SU-DHL-6 (cell line): ENCODE data around the gene CANT1.

ENCODE experiments used
- H2AFZ ChIP-seq: fragments of 200-600 bp; sonication (generic); 2 replicates; pipeline ENCODE4 v1.6.1; 2014; ENCODE audit warnings: low read depth, mild to moderate bottlenecking, moderate library complexity, mixed read lengths, antibody characterized with exemption, low read length; ENCODE audit not compliant: severe bottlenecking
- H3F3A ChIP-seq: fragments of 200-600 bp; shearing (Covaris generic); 2 replicates; pipeline ENCODE4 v1.6.0; 2016; ENCODE audit warnings: antibody characterized with exemption, mild to moderate bottlenecking; ENCODE audit not compliant: insufficient read depth
- H3K27ac ChIP-seq: fragments of 200-600 bp; sonication (generic); 2 replicates; pipeline ENCODE4 v1.5.1; 2016; ENCODE audit warnings: low read depth, mild to moderate bottlenecking, low read length, moderate library complexity, mixed read lengths
- H3K27me3 ChIP-seq: fragments of 200-600 bp; sonication (generic), shearing (Covaris generic); 2 replicates; pipeline ENCODE4 v1.6.0; 2014; ENCODE audit warnings: mild to moderate bottlenecking, low read length
- H3K36me3 ChIP-seq: fragments of 200-600 bp; sonication (generic); 2 replicates; pipeline ENCODE4 v1.6.1; 2014; ENCODE audit warnings: mild to moderate bottlenecking, low read length, mixed read lengths
- H3K4me2 ChIP-seq: fragments of 300-600, 200-600 bp; shearing (Covaris generic), sonication (generic); 2 replicates; pipeline ENCODE4 v1.6.0; 2014; ENCODE audit warnings: low read length, low read depth, mild to moderate bottlenecking; ENCODE audit not compliant: poor library complexity, severe bottlenecking
- H3K4me3 ChIP-seq: fragments of 200-600 bp; sonication (generic); 2 replicates; pipeline ENCODE4 v1.5.1; 2014; ENCODE audit warnings: antibody characterized with exemption, low read length, mild to moderate bottlenecking, mixed read lengths; ENCODE audit not compliant: insufficient read depth, poor library complexity, severe bottlenecking
- H3K79me2 ChIP-seq: fragments of 200-600 bp; sonication (generic); 2 replicates; pipeline ENCODE4 v1.6.1; 2014; ENCODE audit warnings: mild to moderate bottlenecking, low read length, moderate library complexity; ENCODE audit not compliant: insufficient read depth
- H3K9ac ChIP-seq: fragments of 200-600 bp; sonication (generic); 2 replicates; pipeline ENCODE4 v1.7.0; 2014; ENCODE audit warnings: mild to moderate bottlenecking, low read length
- H3K9me2 ChIP-seq: fragments of 200-600 bp; sonication (generic); replicated peaks from 2 replicates; pipeline ENCODE4 v1.6.1; 2014; ENCODE audit warnings: low read length; ENCODE audit not compliant: insufficient read depth
- H3K9me3 ChIP-seq: fragments of 200-600 bp; sonication (generic); 2 replicates; pipeline ENCODE4 v1.6.1; 2014; ENCODE audit warnings: low read length, mixed read lengths; ENCODE audit not compliant: insufficient read depth
- H4K20me1 ChIP-seq: fragments of 200-600 bp; sonication (generic); 2 replicates; pipeline ENCODE4 v1.6.1; 2014; ENCODE audit warnings: low read depth, mild to moderate bottlenecking, antibody characterized with exemption, low read length, moderate library complexity, mixed read lengths
- CTCF ChIP-seq: fragments of 200-600 bp; sonication (generic); IDR thresholded peaks from one replicate; pipeline ENCODE4 v1.5.1; 2017; ENCODE audit warnings: antibody characterized with exemption, mild to moderate bottlenecking, low read length, moderate library complexity; ENCODE audit not compliant: insufficient read depth, poor library complexity, severe bottlenecking
- EZH2phosphoT487 ChIP-seq: fragments of 200-600 bp; sonication (generic), shearing (Covaris generic); conservative IDR thresholded peaks from 2 replicates; pipeline ENCODE4 v1.6.1; 2018; ENCODE audit warnings: mild to moderate bottlenecking, antibody characterized with exemption, low read length, moderate library complexity, mixed read lengths

CANT1 gene

GRCh38 chr17:78973196-78973595, 36.4 kb downstream of the CANT1 start:
- no peaks in the 10 kb centered on the region for H3F3A ChIP-seq
- H3K9me2 ChIP-seq, result no peaks in the 10 kb centered on the region
- H3K27ac ChIP-seq, result no peak overlapping the region
- H3K9me3 ChIP-seq, result no peaks in the 10 kb centered on the region
- no peaks in the 10 kb centered on the region for H3K36me3 ChIP-seq
- no peak overlapping the region for H3K4me3 ChIP-seq
- no peak overlapping the region for H2AFZ ChIP-seq
- H3K4me2 ChIP-seq, result no peak overlapping the region
- no peak overlapping the region for H3K9ac ChIP-seq
- H3K27me3 ChIP-seq, result no peaks in the 10 kb centered on the region
- H3K79me2 ChIP-seq, result no peaks in the 10 kb centered on the region
- H4K20me1 ChIP-seq, result no peaks in the 10 kb centered on the region
- TF ChIP-seq CTCF (no peak), EZH2phosphoT487 (no peak)

- Histone ChIP-seq H3K27ac (no peak overlapping the region), H3K9me2 (no peaks in the 10 kb centered on the region), H3K9me3 (no peaks in the 10 kb centered on the region), H3F3A (no peaks in the 10 kb centered on the region), H2AFZ (no peak overlapping the region), H3K79me2 (no peaks in the 10 kb centered on the region), H3K4me3 (no peak overlapping the region), H3K36me3 (no peaks in the 10 kb centered on the region), H4K20me1 (no peaks in the 10 kb centered on the region), H3K4me2 (no peak overlapping the region), H3K9ac (no peak overlapping the region), H3K27me3 (no peaks in the 10 kb centered on the region)
- TF ChIP-seq CTCF (no peak), EZH2phosphoT487 (no peak)
These were observed 37.0 kb downstream of the CANT1 start for GRCh38 chr17:78972507-78973105.

GRCh38 chr17:78971756-78972506, 37.6 kb downstream of the CANT1 start:
- Histone ChIP-seq H3K36me3 (no peaks in the 10 kb centered on the region), H3K79me2 (no peaks in the 10 kb centered on the region), H3K27me3 (no peaks in the 10 kb centered on the region), H3F3A (no peaks in the 10 kb centered on the region), H3K27ac (no peak overlapping the region), H3K4me3 (no peak overlapping the region), H3K9me3 (no peaks in the 10 kb centered on the region), H2AFZ (no peak overlapping the region), H4K20me1 (no peaks in the 10 kb centered on the region), H3K4me2 (no peak overlapping the region), H3K9ac (no peak overlapping the region), H3K9me2 (no peaks in the 10 kb centered on the region)
- TF ChIP-seq CTCF, result no peak
- TF ChIP-seq EZH2phosphoT487, result no peak
